Naive B cell (primary cell): ENCODE data around the gene ZIC2. TPM values are rescaled to one million over a fixed set of nuclear protein-coding genes. Genes with fewer than 3 reads are reported as not detected.
"Not testable (repeated sequence)": the region's sequence is repeated elsewhere in the genome, so short reads cannot be mapped to it uniquely, and the experiment has no call there.

Experiments
- ATAC-seq, 2 donors: fragments of 150-1000 bp; cut with Tn5 transposase; 2 replicates each; pipeline ENCODE4 v1.10.0; 2021; ENCODE audit warnings: low read depth in 2 of 2, mild to moderate bottlenecking in 2 of 2, moderate library complexity in 2 of 2
- DNase-seq: peaks from one replicate; pipeline ENCODE4 v3.0.0; 2022
- H3K27ac Mint-ChIP-seq, 6 donors: one replicate each; pipeline ENCODE4 v1.8.0; 2020 to 2022; ENCODE audit warnings: mild to moderate bottlenecking in 6 of 6, mixed read lengths in 6 of 6, moderate library complexity in 5 of 6, inconsistent platforms in 2 of 6
- H3K27me3 Mint-ChIP-seq, 3 donors: one replicate each; pipeline ENCODE4 v1.8.0; 2021 to 2022; ENCODE audit warnings: mixed read lengths in 3 of 3, mild to moderate bottlenecking in 1 of 3
- H3K36me3 Mint-ChIP-seq, 2 donors: one replicate each; pipeline ENCODE4 v1.8.0; 2020 to 2022; ENCODE audit warnings: mixed read lengths in 2 of 2, inconsistent platforms in 1 of 2, mild to moderate bottlenecking in 1 of 2
- H3K4me1 Mint-ChIP-seq, 3 donors: one replicate each; pipeline ENCODE4 v1.8.0; 2020 to 2022; ENCODE audit warnings: mixed read lengths in 3 of 3, inconsistent platforms in 1 of 3, mild to moderate bottlenecking in 1 of 3, moderate library complexity in 1 of 3
- H3K4me3 Mint-ChIP-seq, 8 donors: one replicate each; pipeline ENCODE4 v1.8.0; 2020 to 2022; ENCODE audit warnings: mild to moderate bottlenecking in 8 of 8, mixed read lengths in 8 of 8, moderate library complexity in 8 of 8, inconsistent platforms in 2 of 8
- H3K9me3 Mint-ChIP-seq, 7 donors: one replicate each; pipeline ENCODE4 v1.8.0; 2020 to 2022; ENCODE audit warnings: mixed read lengths in 7 of 7, mild to moderate bottlenecking in 5 of 7, inconsistent platforms in 2 of 7, moderate library complexity in 1 of 7
- polyA plus RNA-seq, 6 donors: library from polyadenylated mRNA; unstranded; fragments of 300-500 nt; fragmentation: Illumina TruSeq; gene quantifications; one replicate each; pipeline ENCODE4 v1.2.3, GENCODE V29; 2021; ENCODE audit warnings: low read depth in 6 of 6

ZIC2 gene
- polyA plus RNA-seq: not detected

- H3K27ac Mint-ChIP-seq: peak within 1 kb of the TSS in 4 of 6 donors; percentile 18 to 97 (median 74)
- peaks cover 36 to 51% (median 46%) of the 10 kb centered on the region in 3 donors for H3K27me3 Mint-ChIP-seq
- peaks cover 0 to 47% (median 27%) of the 10 kb centered on the region in 7 donors for H3K9me3 Mint-ChIP-seq
- no peak for DNase-seq
- peaks cover 9 to 18% of the 10 kb centered on the region in 2 donors for H3K36me3 Mint-ChIP-seq
- H3K4me1 Mint-ChIP-seq: peaks cover 8 to 20% (median 10%) of the 10 kb centered on the region in 3 donors
- peak within 1 kb of the TSS; percentile 42 to 79 (median 67) for H3K4me3 Mint-ChIP-seq
- ATAC-seq: no peak
Observed at GRCh38 chr13:99981735-99982035, at the start of gene ZIC2. ZIC2 (plus strand) TSS chr13:99981784; CDS start chr13:99982065, 281 bp downstream.

GRCh38 chr13:99932912-99933311 lies 48.7 kb upstream of the ZIC2 start:
- H3K27ac Mint-ChIP-seq: no peak overlapping the region
- ATAC-seq (no peak), DNase-seq (no peak)
- peaks cover 0 to 6% (median 0%) of the 10 kb centered on the region in 7 donors for H3K9me3 Mint-ChIP-seq
- no peak overlapping the region for H3K4me3 Mint-ChIP-seq
- no peaks in the 10 kb centered on the region for H3K36me3 Mint-ChIP-seq
- H3K4me1 Mint-ChIP-seq: no peaks in the 10 kb centered on the region
- peaks cover 22 to 49% (median 33%) of the 10 kb centered on the region in 3 donors for H3K27me3 Mint-ChIP-seq

DNA sequence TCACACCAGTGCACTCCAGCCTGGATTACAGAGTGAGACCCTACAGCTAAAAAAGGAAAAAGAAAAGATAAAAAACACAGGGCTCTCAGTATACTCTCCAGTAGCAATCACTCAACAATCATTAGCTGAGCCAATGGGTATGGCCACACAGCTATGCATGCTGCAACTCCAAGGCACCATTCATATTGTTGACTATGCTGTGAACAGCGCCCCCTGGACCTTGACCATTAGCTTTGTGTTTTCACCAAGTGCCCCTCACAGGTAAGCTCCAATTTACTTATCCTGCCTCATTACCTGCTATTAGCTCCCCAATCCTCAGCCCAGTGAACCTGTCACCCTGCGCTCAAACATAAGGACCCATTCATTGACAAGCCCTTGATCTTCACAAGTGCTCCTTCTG lies 45.8 kb upstream of the ZIC2 start:
- ATAC-seq (no peak), DNase-seq (no peak)
- no peaks in the 10 kb centered on the region for H3K36me3 Mint-ChIP-seq
- no peak overlapping the region for H3K4me3 Mint-ChIP-seq
- no peaks in the 10 kb centered on the region for H3K4me1 Mint-ChIP-seq
- peaks cover 0 to 6% (median 0%) of the 10 kb centered on the region in 7 donors for H3K9me3 Mint-ChIP-seq
- H3K27ac Mint-ChIP-seq: no peak overlapping the region
- peaks cover 15 to 43% (median 27%) of the 10 kb centered on the region in 3 donors for H3K27me3 Mint-ChIP-seq

GRCh38 chr13:99938635-99939034 lies 42.9 kb upstream of the ZIC2 start:
- Mint-ChIP-seq H3K27me3 (peaks cover 18 to 44% (median 35%) of the 10 kb centered on the region in 3 donors), H3K27ac (no peak overlapping the region), H3K9me3 (peaks cover 0 to 6% (median 0%) of the 10 kb centered on the region in 7 donors), H3K36me3 (no peaks in the 10 kb centered on the region), H3K4me1 (no peaks in the 10 kb centered on the region), H3K4me3 (no peak overlapping the region)
- DNase-seq: no peak
- ATAC-seq: no peak

- ATAC-seq: no peak
- no peak for DNase-seq
- H3K4me1 Mint-ChIP-seq: no peaks in the 10 kb centered on the region
- H3K27me3 Mint-ChIP-seq: peaks cover 25 to 52% (median 45%) of the 10 kb centered on the region in 3 donors
- no peak overlapping the region for H3K27ac Mint-ChIP-seq
- H3K36me3 Mint-ChIP-seq: no peaks in the 10 kb centered on the region
- peaks cover 0 to 3% (median 0%) of the 10 kb centered on the region in 7 donors for H3K9me3 Mint-ChIP-seq
- H3K4me3 Mint-ChIP-seq: no peak overlapping the region
Observed at GRCh38 chr13:99941086-99941485, 40.5 kb upstream of the ZIC2 start.

- Mint-ChIP-seq H3K27me3 (peaks cover 29 to 56% (median 48%) of the 10 kb centered on the region in 3 donors), H3K27ac (no peak overlapping the region), H3K36me3 (no peaks in the 10 kb centered on the region), H3K9me3 (peaks cover 0 to 3% (median 0%) of the 10 kb centered on the region in 7 donors), H3K4me1 (no peaks in the 10 kb centered on the region), H3K4me3 (no peak overlapping the region)
- DNase-seq (no peak), ATAC-seq (no peak)
Observed at GRCh38 chr13:99941911-99942310, 39.7 kb upstream of the ZIC2 start.

GRCh38 chr13:99944102-99944501 lies 37.5 kb upstream of the ZIC2 start:
- DNase-seq (no peak), ATAC-seq (no peak)
- Mint-ChIP-seq H3K9me3 (peaks cover 0 to 3% (median 0%) of the 10 kb centered on the region in 7 donors), H3K27me3 (peaks cover 35 to 60% (median 58%) of the 10 kb centered on the region in 3 donors), H3K27ac (no peak overlapping the region), H3K4me3 (no peak overlapping the region), H3K36me3 (no peaks in the 10 kb centered on the region), H3K4me1 (no peaks in the 10 kb centered on the region)

- no peak for ATAC-seq
Observed at GRCh38 chr13:99944606-99945005, 37.0 kb upstream of the ZIC2 start.

DNA sequence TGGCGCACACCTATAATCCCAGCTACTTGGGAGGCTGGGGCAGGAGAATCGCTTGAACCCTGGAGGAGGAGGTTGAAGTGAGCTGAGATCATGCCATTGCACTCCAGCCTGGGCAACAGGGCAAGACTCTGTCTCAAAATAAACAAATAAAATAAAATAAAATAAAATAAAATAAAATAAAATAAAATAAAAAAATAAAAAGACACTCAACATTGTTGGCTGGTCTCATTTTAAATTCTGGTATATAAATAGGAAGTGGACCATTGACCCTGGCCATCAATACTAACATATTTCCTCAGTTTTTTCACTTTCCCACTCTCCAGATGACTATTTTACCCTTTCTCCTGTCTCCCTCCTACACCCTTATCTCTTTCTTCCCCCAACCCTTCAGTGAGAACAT lies 36.1 kb upstream of the ZIC2 start:
- peaks cover 44 to 71% (median 63%) of the 10 kb centered on the region in 3 donors for H3K27me3 Mint-ChIP-seq
- not testable (repeated sequence) for DNase-seq, H3K4me3 Mint-ChIP-seq, H3K36me3 Mint-ChIP-seq, H3K27ac Mint-ChIP-seq, H3K9me3 Mint-ChIP-seq, H3K4me1 Mint-ChIP-seq, ATAC-seq

More at GRCh38 chr13:99944606-99945005, 37.0 kb upstream of the ZIC2 start:
- H3K36me3 Mint-ChIP-seq: no peaks in the 10 kb centered on the region
- H3K4me3 Mint-ChIP-seq: no peak overlapping the region
- peaks cover 40 to 63% (median 62%) of the 10 kb centered on the region in 3 donors for H3K27me3 Mint-ChIP-seq
- H3K27ac Mint-ChIP-seq: no peak overlapping the region
- DNase-seq: no peak
- H3K4me1 Mint-ChIP-seq: no peaks in the 10 kb centered on the region
- H3K9me3 Mint-ChIP-seq: peaks cover 0 to 3% (median 0%) of the 10 kb centered on the region in 7 donors

DNA sequence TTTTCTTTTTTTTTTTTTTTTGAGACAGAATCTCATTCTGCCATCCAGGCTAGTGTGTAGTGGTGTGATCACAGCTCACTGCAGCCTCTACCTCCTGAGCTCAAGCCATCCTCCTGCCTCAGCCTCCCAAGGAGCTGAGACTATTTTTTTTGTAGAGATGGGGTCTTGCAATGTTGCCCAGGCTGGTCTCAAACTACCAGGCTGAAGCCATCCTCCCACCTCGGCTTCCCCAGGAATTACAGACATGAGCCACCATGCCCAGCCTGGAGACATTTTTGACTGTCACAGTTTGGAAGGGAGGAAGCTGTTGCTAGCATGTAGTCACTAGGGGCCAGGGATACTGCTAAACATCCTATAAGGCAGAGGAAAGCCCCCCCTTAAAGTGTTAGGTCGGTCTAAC lies 33.9 kb upstream of the ZIC2 start:
- H3K36me3 Mint-ChIP-seq: no peaks in the 10 kb centered on the region
- H3K27ac Mint-ChIP-seq: no peak overlapping the region
- H3K9me3 Mint-ChIP-seq: peaks cover 0 to 6% (median 0%) of the 10 kb centered on the region in 7 donors
- no peak for ATAC-seq
- H3K27me3 Mint-ChIP-seq: peaks cover 51 to 77% (median 57%) of the 10 kb centered on the region in 3 donors
- H3K4me3 Mint-ChIP-seq: no peak overlapping the region
- no peaks in the 10 kb centered on the region for H3K4me1 Mint-ChIP-seq
- no peak for DNase-seq

DNA sequence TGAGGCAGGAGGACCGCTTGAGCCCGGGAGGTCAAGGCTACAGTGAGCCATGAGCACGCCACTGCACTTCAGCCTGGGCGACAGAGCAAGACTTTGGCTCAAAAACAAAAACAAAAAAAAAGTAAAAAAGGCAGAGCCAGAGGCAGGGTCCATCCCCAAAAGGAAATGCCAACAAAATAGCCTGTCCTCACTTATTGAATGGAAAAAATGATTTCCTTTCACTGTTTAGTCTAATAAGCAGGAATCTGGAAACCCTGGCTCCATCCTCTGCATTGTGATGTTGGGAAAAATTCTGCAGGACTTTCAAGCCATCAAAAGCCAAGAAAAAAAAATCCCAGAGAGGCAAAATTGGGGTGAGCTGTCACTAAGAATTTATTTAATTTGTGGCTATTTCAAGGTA lies 33.2 kb upstream of the ZIC2 start:
- DNase-seq (no peak), ATAC-seq (no peak)
- Mint-ChIP-seq H3K36me3 (no peaks in the 10 kb centered on the region), H3K27ac (no peak overlapping the region), H3K4me3 (no peak overlapping the region), H3K9me3 (peaks cover 0 to 6% (median 0%) of the 10 kb centered on the region in 7 donors), H3K27me3 (peaks cover 59 to 84% (median 60%) of the 10 kb centered on the region in 3 donors), H3K4me1 (no peaks in the 10 kb centered on the region)

DNA sequence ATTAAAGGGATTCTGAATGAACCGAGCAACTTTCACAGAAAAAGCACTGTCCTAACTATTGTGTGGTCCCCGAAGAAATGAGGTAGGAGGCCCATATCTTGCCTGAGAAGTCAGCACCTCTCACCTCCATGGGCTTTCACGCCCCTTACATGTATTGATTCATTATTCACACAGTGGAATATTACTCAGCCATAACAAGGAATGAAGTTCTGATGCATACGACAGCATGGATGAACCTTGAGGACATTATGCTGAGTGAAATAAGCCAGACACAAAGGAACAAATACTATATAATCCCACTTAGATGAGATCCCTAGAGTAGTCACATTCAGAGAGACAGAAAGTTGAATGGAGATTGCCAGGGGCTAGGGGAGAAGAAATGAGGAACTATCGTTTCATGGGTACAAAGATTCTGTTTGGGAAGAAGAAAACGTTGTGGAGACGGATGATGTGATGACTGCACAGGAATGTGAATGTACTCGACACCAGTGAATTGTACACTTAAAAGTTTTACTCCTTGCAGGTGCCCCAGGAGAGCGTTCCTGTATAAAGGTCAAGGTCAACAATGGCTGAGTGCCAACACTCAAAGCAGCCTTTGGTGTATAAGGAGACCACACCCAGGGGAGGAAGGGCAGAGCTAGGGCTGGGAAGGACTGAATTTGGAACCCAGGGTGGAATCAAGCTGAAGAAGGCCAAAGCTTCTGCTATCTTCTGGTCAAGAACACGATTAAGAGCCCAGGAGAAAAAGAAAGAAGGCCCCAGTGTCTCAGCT lies 32.5 kb upstream of the ZIC2 start:
- ATAC-seq: no peak
- Mint-ChIP-seq H3K4me3 (no peak overlapping the region), H3K27ac (no peak overlapping the region), H3K27me3 (peaks cover 60 to 86% (median 60%) of the 10 kb centered on the region in 3 donors), H3K4me1 (no peaks in the 10 kb centered on the region), H3K9me3 (peaks cover 0 to 6% (median 2%) of the 10 kb centered on the region in 7 donors), H3K36me3 (no peaks in the 10 kb centered on the region)
- no peak for DNase-seq

- Mint-ChIP-seq H3K27me3 (peaks cover 57 to 84% (median 60%) of the 10 kb centered on the region in 3 donors), H3K4me1 (no peaks in the 10 kb centered on the region), H3K27ac (no peak overlapping the region), H3K4me3 (no peak overlapping the region), H3K9me3 (peaks cover 0 to 6% (median 2%) of the 10 kb centered on the region in 7 donors), H3K36me3 (no peaks in the 10 kb centered on the region)
- ATAC-seq (no peak), DNase-seq (no peak)
Observed at GRCh38 chr13:99949679-99950413, 31.7 kb upstream of the ZIC2 start.

GRCh38 chr13:99951666-99952065 lies 29.9 kb upstream of the ZIC2 start:
- not testable (repeated sequence) for H3K36me3 Mint-ChIP-seq, H3K4me1 Mint-ChIP-seq, H3K27ac Mint-ChIP-seq, H3K9me3 Mint-ChIP-seq, DNase-seq, H3K4me3 Mint-ChIP-seq, ATAC-seq
- peaks cover 70 to 88% (median 71%) of the 10 kb centered on the region in 3 donors for H3K27me3 Mint-ChIP-seq
